Peyer's patch (tissue), 4 donors: ENCODE data around the gene TNPO3. TPM values are rescaled to one million over a fixed set of nuclear protein-coding genes. Genes with fewer than 3 reads are reported as not detected.
A peak's percentile ranks its signal among the peaks of the same experiment; 100 is the strongest.

Experiments
- DNase-seq, 3 donors: peaks; one replicate each; pipeline ENCODE4 v3.0.0-alpha.2; 2017 to 2019
- H3K27ac ChIP-seq, 4 donors: fragments of 200-600 bp; sonication (generic); one replicate each; pipeline ENCODE4 v1.5.1; 2016 to 2019
- H3K27me3 ChIP-seq, 2 donors: fragments of 200-600 bp; sonication (generic); one replicate each; pipeline ENCODE4 v1.5.1; 2019
- H3K36me3 ChIP-seq, 3 donors: fragments of 200-600 bp; sonication (generic); one replicate each; pipeline ENCODE4 v1.5.1; 2016 to 2019
- H3K4me1 ChIP-seq, 4 donors: fragments of 200-600 bp; sonication (generic); one replicate each; pipeline ENCODE4 v1.5.1; 2016 to 2019
- H3K4me3 ChIP-seq, 4 donors: fragments of 200-600 bp; sonication (generic); 1 replicate in 3 of 4; 2 replicates in 1 of 4; pipeline ENCODE4 v1.5.1; 2016 to 2019; ENCODE audit warnings: mild to moderate bottlenecking in 1 of 4
- H3K9me3 ChIP-seq, 4 donors: fragments of 200-600 bp; sonication (generic); one replicate each; pipeline ENCODE4 v1.5.1; 2016 to 2019; ENCODE audit warnings: mild to moderate bottlenecking in 1 of 4
- POLR2A ChIP-seq, 2 donors: fragments of 450-650 bp; IDR thresholded peaks; one replicate each; pipeline ENCODE4 v1.5.1; 2017; ENCODE audit warnings: antibody characterized with exemption in 2 of 2, mild to moderate bottlenecking in 2 of 2, moderate library complexity in 2 of 2
- total RNA-seq, 4 donors: library from RNA; depleted of rRNA; stranded (reverse); fragments of >200 nt; gene quantifications; one replicate each; pipeline ENCODE4 v1.1.0, GENCODE V29; 2016
- TF ChIP-seq, protein P1 (sequence below), 6 experiments: fragments of 450-650 bp in 4 of 6; fragments of 200-600 bp in 2 of 6; sonication (generic) in 1 of 6; IDR thresholded peaks; one replicate each; pipeline ENCODE4 v1.5.1; 2017 to 2019; ENCODE audit warnings: antibody characterized with exemption in 6 of 6, mild to moderate bottlenecking in 3 of 6, moderate library complexity in 1 of 6

The TNPO3 gene
- total RNA-seq, 4 donors from 2014 or later: 25.2 to 55.3 (median 42.1) TPM

DNA sequence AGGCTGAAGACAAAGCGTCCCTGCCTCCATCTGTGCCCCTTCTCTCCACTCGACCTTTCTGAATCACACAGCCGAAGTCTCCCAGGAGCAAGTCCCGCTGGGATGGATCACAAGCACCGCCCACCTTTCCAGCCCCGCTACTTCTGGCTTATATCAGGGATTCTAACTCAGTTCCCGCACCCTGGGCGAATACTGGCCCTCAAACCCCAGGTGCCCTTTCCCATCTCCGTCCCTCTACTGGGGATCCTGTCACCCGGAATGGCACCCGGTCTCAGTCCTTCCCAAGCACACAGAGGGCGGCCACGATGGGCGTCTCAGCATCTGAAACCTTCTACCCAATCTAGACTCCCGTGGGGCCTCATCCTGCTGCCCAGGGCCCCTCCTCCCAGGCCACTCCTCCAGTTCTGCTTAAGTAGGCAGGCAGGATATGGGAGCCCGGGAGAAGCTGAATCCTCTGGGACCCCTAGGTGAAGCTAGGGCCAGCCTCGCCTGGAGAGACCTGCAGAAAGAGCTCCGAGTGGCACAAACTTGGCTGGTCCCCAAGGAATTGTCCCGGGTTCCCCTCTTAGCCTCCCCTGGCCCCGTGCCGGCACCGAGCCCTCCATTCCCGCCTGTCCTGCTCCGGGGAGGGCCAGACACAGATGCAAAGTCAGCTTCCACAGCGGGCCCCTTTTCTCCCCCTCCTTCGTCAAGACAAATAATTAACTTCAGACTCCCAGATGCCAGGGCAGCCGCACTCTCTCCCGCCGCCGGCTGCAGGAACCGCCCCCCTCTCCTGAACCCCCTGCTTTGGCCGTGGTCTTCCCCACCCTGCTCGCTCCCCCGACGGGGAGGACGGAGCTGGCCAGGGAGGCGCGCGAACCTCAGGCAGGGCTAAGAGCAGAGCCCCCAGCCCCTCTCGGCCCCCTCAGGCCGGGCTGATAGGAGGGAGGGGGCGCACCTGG, 145.0 kb downstream of the TNPO3 start:
- Histone ChIP-seq H3K36me3 (no peaks in the 10 kb centered on the region), H3K4me1 (peaks cover 0 to 15% (median 2%) of the 10 kb centered on the region in 4 donors), H3K9me3 (no peaks in the 10 kb centered on the region), H3K27me3 (peaks cover 0 to 12% of the 10 kb centered on the region in 2 donors), H3K4me3 (peak overlapping the region in 2 of 4 donors; percentile 16 to 32), H3K27ac (no peak overlapping the region)
- TF ChIP-seq POLR2A (IDR thresholded peaks at IDR 0.05): no peak
- TF ChIP-seq, protein P1, sequence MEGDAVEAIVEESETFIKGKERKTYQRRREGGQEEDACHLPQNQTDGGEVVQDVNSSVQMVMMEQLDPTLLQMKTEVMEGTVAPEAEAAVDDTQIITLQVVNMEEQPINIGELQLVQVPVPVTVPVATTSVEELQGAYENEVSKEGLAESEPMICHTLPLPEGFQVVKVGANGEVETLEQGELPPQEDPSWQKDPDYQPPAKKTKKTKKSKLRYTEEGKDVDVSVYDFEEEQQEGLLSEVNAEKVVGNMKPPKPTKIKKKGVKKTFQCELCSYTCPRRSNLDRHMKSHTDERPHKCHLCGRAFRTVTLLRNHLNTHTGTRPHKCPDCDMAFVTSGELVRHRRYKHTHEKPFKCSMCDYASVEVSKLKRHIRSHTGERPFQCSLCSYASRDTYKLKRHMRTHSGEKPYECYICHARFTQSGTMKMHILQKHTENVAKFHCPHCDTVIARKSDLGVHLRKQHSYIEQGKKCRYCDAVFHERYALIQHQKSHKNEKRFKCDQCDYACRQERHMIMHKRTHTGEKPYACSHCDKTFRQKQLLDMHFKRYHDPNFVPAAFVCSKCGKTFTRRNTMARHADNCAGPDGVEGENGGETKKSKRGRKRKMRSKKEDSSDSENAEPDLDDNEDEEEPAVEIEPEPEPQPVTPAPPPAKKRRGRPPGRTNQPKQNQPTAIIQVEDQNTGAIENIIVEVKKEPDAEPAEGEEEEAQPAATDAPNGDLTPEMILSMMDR (IDR thresholded peaks at IDR 0.05): no peak
- DNase-seq: peak in 1 of 3 donors; percentile 43

DNA sequence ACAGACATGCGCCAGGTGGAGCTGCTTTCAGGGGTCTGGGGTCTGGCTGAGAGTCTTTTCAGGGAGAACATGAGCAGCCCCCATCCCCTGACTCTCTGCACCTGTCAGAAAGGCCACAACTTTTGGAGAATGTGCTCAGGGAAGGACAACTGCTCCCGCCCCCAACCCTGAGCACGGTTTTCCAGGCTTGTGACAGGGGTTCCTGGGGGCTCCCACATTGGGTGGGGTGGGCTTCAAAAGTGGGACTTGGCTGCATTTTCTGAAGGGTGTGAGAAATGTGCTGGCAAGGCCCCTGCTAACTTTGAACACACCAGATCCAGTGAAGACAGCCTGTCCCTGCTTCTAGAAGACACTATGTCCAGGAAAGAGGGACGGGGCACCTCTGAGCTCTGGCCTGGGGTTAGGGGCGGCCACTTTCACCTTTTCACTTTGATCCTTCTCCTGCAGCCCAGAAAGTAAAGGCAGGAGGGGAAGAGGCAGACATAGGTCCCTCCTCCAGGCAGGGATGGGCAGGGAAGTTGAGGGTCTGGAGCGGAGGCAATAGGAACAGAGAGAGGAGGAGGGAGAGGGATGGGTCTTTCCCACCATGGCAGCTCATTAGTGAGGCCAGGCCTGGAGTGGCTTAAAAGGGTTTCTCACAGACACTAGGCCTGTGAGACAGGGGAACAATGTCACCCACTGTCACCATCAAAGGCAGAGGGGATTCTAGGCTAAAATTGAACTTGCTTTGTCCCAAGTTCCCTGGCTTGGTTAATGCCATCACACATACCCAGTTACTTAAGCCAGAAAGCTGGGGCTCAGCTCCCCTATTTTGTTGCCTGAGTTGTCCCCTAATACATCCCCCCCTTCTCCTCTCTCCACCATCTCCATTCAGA, 145.9 kb downstream of the TNPO3 start:
- H3K4me3 ChIP-seq: peak overlapping the region in 1 of 4 donors; percentile 32
- TF ChIP-seq, protein P1 (IDR thresholded peaks at IDR 0.05): no peak
- no peak for TF ChIP-seq POLR2A (IDR thresholded peaks at IDR 0.05)
- DNase-seq: peak in 2 of 3 donors; percentile 10 to 33
- H3K9me3 ChIP-seq: no peaks in the 10 kb centered on the region
- no peak overlapping the region for H3K27ac ChIP-seq
- H3K27me3 ChIP-seq: peaks cover 0 to 12% of the 10 kb centered on the region in 2 donors
- H3K36me3 ChIP-seq: no peaks in the 10 kb centered on the region
- H3K4me1 ChIP-seq: peaks cover 0 to 13% (median 0%) of the 10 kb centered on the region in 4 donors

DNA sequence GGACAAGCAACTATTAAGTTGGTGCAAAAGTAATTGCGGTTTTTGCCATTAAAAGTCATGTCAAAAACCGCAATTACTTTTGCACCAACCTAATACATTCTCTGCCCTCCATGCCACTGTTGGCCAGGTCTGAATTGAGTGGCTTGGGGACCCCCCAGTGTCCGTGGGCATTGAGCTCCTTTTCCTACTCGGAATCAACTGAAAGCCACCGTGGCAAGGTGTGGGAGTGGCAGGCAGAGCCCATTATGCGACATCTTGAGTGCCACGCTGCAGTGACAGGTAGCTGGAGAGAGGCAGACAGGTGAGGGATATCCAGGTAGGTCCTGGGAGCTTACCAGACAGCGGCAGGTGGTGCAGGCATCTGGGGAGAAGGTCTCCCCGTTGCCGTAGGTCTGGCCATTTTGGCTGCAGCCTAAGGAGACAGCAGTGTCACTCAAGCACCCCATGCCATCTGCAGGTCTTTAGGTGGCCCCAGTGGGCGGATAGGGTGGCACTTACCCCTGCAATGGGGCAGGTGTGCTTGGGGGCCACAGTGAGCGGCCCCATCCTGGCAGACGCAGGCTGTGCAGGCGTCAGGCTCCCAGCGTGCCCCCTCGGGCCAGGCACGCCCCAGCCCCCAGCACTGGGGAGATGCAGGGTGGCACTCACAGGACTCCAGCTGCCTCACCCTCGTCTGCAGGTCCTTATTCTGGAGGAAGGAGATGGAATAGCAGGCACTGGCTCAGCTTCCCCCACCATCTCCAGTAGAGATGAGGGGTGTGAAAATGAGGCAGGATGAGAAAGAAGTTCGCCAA, 147.9 kb downstream of the TNPO3 start:
- H3K27me3 ChIP-seq: peaks cover 0 to 12% of the 10 kb centered on the region in 2 donors
- DNase-seq: peak in 2 of 3 donors; percentile 29 to 30
- no peak for TF ChIP-seq POLR2A (IDR thresholded peaks at IDR 0.05)
- TF ChIP-seq, protein P1 (IDR thresholded peaks at IDR 0.05): no peak

DNA sequence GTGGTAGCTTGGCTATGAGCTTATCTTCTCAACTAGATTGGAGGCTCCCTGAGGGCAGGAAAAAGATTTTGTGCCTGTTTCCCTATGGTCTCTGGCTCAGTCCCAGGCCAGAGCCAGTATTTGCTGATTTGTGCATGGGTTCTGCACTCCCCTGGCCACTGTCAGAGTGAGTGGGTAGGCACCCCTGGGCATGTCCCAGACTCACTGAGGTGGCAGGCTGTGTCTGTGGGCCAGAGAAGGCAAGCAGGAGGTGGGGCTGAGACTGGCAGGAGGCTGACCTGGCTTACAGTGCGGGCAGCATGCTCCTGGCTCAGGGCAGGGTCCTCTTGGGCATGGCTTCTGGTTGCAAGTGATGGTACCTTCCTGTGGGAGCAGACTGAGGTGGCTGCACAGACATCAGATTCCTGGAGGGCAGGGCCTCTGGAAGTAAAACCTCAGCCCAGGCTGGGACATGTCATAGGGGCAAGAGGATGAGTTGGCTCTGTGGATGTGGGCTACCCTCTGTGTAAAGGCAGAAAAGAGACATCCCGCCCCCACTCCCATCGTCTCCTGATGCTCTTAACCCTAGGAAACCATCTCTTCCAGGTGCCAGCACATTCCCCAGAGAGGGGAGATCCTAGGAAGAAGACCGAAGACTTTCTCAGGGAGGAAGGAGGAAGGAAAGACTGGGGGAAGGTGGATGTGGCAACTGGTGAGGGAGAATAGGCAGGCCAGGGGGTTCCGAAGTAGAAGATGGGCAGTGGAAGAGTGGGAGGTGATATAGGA, 148.7 kb downstream of the TNPO3 start:
- no peak overlapping the region for H3K27ac ChIP-seq
- H3K36me3 ChIP-seq: no peaks in the 10 kb centered on the region
- H3K9me3 ChIP-seq: no peaks in the 10 kb centered on the region
- peaks cover 0 to 13% (median 0%) of the 10 kb centered on the region in 4 donors for H3K4me1 ChIP-seq
- H3K4me3 ChIP-seq: no peak overlapping the region
- peak in 2 of 3 donors; percentile 21 to 30 for DNase-seq
- no peak for TF ChIP-seq POLR2A (IDR thresholded peaks at IDR 0.05)
- TF ChIP-seq, protein P1 (IDR thresholded peaks at IDR 0.05): no peak
- H3K27me3 ChIP-seq: peaks cover 0 to 12% of the 10 kb centered on the region in 2 donors

More for the DNA sequence above, 147.9 kb downstream of the TNPO3 start:
- H3K9me3 ChIP-seq: no peaks in the 10 kb centered on the region
- no peak overlapping the region for H3K27ac ChIP-seq
- no peak overlapping the region for H3K4me3 ChIP-seq
- H3K36me3 ChIP-seq: no peaks in the 10 kb centered on the region
- H3K4me1 ChIP-seq: peaks cover 0 to 13% (median 0%) of the 10 kb centered on the region in 4 donors
